ENCODE data around the gene CDK5R2.

- TF ChIP-seq POLR2A (IDR thresholded peaks at IDR 0.05) = no peak
- no peak for TF ChIP-seq CTCF (IDR thresholded peaks at IDR 0.05)
Measured at GRCh38 chr2:218996937-218997336, 37.5 kb downstream of the CDK5R2 start.

All from prostate gland (tissue), 2 donors.